ENCODE measurements around the gene MYLK.

- TF ChIP-seq, protein P1, sequence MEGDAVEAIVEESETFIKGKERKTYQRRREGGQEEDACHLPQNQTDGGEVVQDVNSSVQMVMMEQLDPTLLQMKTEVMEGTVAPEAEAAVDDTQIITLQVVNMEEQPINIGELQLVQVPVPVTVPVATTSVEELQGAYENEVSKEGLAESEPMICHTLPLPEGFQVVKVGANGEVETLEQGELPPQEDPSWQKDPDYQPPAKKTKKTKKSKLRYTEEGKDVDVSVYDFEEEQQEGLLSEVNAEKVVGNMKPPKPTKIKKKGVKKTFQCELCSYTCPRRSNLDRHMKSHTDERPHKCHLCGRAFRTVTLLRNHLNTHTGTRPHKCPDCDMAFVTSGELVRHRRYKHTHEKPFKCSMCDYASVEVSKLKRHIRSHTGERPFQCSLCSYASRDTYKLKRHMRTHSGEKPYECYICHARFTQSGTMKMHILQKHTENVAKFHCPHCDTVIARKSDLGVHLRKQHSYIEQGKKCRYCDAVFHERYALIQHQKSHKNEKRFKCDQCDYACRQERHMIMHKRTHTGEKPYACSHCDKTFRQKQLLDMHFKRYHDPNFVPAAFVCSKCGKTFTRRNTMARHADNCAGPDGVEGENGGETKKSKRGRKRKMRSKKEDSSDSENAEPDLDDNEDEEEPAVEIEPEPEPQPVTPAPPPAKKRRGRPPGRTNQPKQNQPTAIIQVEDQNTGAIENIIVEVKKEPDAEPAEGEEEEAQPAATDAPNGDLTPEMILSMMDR (conservative IDR thresholded peaks at IDR 0.05; ENCODE audit: low read length): no peak
- no peak for TF ChIP-seq EZH2phosphoT487 (IDR thresholded peaks at IDR 0.05; ENCODE audit: borderline replicate concordance)
Measured at GRCh38 chr3:123635717-123636116, 248.4 kb downstream of the MYLK start.

Data from Loucy (cell line).